Embryonic facial prominence (tissue), 1 donor: ENCODE results near the gene TOMM5.
A peak's percentile ranks its signal among the peaks of the same experiment; 100 is the strongest.

Experiments used
- DNase-seq: peaks from one replicate; pipeline ENCODE4 v3.0.0-alpha.2; 2016; ENCODE audit errors: extremely low spot score

Gene TOMM5

DNA sequence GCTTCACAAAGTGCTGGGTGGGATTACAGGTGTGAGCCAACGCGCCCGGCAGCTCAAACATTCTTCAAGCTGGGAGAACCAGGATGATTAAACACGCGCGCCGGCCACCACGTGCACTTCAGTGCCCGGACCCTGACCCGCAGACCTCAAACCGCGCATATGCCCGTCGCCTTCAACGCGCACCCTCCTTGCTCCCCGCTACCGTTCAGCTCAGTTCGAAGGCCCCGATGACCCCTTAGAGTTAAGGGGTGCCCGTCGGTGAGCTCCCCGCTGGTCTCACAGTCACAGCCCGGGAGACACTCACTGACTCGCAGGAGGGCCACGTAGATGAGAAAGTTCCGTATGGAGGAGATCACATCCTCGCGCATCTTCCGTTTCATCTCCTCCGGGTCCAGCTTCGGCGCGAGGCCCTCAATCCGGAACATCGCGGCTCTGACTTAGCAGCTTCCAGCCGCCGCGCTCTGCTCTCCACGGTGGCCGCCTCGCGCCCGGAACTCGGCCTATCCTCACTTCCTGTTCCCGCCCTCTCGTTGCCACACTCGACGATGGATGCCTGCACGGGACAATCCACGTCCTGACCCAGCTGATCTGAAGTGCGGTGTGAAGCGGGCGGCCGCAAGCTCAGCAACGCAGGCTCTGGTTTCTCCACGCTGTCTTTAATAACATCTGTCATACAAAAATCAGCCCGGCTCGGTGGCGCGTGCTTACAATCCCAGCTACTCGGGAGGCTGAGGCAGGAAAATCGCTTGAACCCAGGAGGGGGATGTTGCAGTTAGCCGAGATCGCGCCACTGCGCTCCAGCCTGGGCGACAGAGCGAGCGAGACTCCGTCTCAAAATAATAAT, at the start of gene TOMM5:
Gene TOMM5 (minus strand): TSS at position 490 of the 844 bp plus-strand sequence. CDS start 65 bp downstream, at position 425.
- peak; percentile 85 for DNase-seq

DNA sequence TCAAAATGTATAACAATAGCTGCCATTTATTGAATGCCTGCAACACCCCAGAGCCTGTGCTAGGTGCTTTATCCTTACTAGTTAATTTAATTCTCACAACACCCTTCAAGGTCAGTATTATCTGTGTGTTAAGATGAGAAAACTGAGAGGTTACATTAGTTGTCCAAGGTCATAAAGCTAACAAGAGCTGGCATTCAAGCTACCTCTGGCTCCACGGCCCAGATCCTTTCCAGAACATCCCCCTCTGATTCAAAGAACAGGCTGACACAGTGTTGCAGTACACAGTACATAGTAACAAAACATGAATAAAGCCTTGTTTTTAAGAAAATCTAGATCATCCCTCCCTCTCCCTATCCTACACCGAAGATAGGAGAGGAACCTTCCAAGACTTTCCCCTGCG, 48.9 kb upstream of the TOMM5 start:
- no peak for DNase-seq

DNA sequence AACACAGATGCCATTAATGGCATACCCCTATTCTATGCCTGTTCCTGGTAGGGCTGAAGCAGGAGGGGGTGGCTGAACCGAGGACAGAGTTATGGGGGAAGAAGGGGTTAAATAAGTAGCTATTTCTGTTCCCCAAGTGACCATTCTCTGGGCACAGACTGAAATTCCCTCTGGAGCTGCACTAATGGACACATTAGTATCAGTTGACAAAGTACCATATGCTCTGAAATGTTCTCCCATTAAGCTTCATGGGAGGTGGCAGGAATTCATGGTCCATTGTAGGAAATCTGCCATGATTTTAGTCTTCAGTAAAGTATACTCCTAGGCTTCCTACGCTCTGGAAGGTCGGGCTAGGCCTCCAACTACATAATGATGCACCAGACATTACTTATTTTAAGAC, 47.8 kb upstream of the TOMM5 start:
- DNase-seq: no peak

GRCh38 chr9:37639841-37640240, 47.4 kb upstream of the TOMM5 start:
- DNase-seq: no peak

DNA sequence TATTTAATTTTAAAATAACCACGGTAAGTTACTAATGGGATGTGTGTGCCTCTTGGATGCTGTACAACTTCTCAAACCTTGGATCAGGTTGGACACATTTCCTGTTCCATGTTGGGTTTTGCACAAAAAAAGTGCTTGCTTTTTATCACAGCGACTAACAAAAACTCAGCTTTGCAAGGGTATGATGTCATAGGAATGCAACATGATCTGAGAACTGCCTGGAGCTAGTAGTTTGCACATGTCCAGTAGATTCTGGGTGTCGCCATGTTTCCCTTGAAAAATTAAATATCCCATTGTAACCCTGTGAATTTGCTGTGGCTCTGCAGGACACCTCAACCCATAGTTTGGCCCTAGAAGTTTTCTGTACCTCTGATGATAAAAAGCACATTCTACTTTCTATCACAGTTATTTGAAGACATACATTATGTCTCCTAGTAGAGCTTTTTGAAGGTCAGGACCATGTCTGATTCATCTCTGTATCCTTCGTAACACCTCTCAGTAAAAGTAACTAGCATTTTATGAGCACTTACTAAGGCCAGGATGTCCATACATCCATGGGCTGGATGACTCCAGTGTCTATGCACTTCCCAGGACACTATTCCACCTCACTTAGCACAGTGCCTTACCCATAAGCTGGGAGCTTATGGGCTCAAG, 46.8 kb upstream of the TOMM5 start:
- DNase-seq: no peak

DNA sequence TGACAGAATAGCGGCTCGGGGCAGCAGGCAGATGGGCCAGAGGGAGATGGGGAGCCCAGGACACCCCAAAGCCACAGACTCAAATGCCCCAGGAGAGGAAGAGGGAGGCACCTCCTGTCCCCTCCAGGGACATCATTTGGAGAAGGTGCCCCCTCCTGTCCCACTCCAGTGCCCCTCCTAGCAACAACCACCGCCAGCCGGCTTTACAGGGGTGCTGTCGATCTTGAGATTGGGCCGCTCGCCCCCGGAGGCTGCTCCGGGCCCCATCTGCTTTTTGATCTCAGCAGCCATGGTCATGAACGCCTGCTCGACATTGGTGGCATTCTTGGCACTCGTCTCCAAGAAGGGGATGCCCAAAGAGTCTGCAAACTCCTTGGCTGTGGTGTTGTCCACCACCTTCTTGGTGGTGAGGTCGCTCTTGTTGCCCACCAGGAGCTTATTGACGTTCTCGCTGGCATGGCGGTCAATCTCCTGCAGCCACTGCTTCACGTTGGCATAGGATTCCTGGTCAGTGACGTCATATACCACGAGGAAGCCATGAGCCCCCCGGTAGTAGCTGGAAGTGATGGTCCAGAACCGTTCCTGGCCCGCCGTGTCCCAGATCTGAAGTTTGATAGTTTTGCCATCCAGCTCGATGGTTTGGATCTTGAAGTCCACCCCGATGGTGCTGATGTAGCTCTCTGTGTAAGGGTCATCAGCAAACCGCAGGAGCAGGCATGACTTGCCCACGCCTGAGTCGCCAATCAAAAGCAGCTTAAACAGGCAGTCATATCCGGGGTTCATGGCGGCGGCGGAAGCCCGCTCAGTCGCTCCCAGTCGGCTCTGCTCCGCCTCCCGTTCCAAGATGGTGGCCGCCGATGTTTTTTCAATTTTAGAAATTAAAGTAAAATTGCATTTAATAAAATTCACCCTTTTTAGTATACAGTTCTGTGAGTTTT, 44.4 kb upstream of the TOMM5 start:
- no peak for DNase-seq

GRCh38 chr9:37635808-37636207, 43.4 kb upstream of the TOMM5 start:
- no peak for DNase-seq

DNA sequence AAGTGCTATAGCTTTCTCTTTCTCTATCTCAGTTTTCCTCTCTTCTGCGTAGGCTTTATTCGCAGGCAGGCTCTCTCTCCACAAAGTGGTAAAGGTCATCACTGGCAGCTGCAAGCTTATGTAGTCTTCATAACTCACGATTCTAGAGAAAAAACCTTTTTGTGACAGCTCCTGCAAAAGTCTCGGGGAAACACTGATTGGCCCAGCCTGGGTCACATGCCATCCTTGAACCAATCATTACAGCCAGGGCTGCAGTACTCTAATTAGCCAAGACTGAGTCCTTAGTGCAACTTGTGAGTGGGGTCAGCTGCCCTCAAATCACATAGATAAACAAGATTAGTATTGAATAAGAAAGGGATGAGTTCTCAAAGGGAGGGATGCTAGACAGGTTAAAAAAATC, 40.1 kb upstream of the TOMM5 start:
- no peak for DNase-seq

- DNase-seq: no peak
Measured at GRCh38 chr9:37626708-37627292, 34.4 kb upstream of the TOMM5 start.

- DNase-seq: no peak
Measured at GRCh38 chr9:37625758-37626147, 33.4 kb upstream of the TOMM5 start.

GRCh38 chr9:37625036-37625757, 32.8 kb upstream of the TOMM5 start:
- no peak for DNase-seq

- no peak for DNase-seq
Measured at GRCh38 chr9:37624073-37624472, 31.7 kb upstream of the TOMM5 start.

DNA sequence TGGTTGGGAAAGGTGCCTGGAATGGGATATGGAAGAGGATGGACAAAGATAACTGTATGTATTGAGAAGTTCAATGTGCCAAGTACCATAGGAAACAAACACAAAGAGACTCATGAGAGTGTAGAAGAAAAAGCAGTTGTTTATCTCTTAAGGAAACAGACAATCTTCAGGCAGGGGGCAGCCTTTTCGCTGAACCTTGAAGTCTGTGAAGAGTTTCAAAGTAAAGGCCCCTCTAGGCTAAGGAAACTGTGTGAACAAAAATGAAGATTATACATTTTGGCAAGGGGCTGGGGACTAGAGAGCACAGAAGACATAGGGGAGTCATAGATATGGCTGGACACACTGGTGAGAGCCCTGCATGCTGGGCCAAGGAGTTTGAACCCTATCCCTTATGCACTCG, 30.9 kb upstream of the TOMM5 start:
- no peak for DNase-seq

- DNase-seq: no peak
Measured at GRCh38 chr9:37622462-37622861, 30.1 kb upstream of the TOMM5 start.

DNA sequence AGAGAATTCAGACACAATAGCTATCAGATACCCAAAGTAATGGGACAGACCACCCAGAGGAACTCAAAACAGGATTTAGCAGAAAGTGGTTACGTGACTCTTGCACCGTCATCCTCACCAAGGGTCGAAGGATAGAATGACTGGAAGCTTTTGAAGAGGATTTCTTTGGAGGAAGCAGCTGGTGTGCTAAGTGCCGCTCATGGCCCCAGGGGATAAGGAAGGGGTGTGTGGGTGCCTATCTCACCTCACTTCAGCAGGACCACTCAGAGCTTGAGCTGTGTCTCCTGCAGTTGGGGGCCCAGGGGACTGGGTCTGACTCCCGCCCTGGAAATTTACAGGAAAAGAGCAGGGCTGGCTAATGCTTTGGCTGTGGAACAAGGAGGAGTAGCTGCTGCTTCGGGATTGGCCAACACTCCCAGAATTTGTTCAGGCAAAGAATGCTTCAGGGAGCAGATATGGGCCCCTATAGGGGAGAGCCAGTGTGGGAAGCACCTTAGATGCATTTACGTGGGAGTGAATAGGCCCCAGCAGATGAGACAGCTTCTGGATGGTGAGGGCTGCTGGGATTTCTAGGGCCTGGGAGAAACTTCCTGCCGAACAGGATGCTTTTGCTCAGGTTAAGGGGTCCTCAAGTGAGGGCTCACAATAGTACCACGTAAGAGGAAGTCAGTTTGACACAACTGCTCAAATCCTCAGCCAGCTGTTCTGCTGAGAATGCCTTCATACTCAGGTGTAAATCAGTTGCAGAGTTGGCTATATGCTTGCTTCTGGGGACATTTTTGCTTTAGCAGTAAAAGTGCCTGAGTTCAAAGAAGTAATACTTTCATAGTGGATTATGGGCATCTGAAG, 29.1 kb upstream of the TOMM5 start:
- no peak for DNase-seq

DNA sequence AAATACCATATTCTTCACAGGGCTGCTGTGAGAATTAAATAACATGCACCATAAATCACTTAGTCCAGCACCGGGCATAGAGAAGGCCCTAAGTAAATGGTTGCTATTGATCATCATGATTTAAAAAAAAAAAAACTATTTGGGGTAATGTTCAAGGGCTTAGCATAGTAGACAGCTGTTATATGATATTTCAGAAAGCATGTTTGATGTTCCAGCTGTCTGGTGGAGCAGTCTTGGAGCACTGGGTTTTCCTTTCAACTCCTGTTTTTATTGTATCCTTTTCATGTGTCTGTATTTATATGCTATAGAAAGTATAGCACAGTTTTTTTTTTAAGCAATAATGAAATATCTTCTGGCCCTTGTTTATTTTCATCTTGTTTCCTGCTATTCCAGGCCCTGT, 28.0 kb upstream of the TOMM5 start:
- no peak for DNase-seq

GRCh38 chr9:37619806-37620205, 27.4 kb upstream of the TOMM5 start:
- DNase-seq: no peak

- DNase-seq: no peak
Measured at GRCh38 chr9:37618817-37619216, 26.4 kb upstream of the TOMM5 start.

- DNase-seq: no peak
Measured at GRCh38 chr9:37617832-37618231, 25.4 kb upstream of the TOMM5 start.

- DNase-seq: no peak
Measured at GRCh38 chr9:37617161-37617560, 24.8 kb upstream of the TOMM5 start.
